Activated naive CD8-positive, alpha-beta T cell (primary cell): ENCODE data around the gene ZPR1.
"Not testable (repeated sequence)": the region's sequence is repeated elsewhere in the genome, so short reads cannot be mapped to it uniquely, and the experiment has no call there.

ENCODE experiments used
- H3K27ac Mint-ChIP-seq: one replicate; pipeline ENCODE4 v1.8.0; 2021; ENCODE audit warnings: mixed read lengths
- H3K27me3 Mint-ChIP-seq: one replicate; pipeline ENCODE4 v1.8.0; 2021; ENCODE audit warnings: mixed read lengths
- H3K36me3 Mint-ChIP-seq: one replicate; pipeline ENCODE4 v1.8.0; 2021; ENCODE audit warnings: mixed read lengths
- H3K4me1 Mint-ChIP-seq: one replicate; pipeline ENCODE4 v1.8.0; 2021; ENCODE audit warnings: low read depth, mixed read lengths
- H3K4me3 Mint-ChIP-seq: one replicate; pipeline ENCODE4 v1.8.0; 2021; ENCODE audit warnings: mild to moderate bottlenecking, mixed read lengths
- H3K9me3 Mint-ChIP-seq: one replicate; pipeline ENCODE4 v1.8.0; 2021; ENCODE audit warnings: low read depth, mixed read lengths

ZPR1 gene

DNA sequence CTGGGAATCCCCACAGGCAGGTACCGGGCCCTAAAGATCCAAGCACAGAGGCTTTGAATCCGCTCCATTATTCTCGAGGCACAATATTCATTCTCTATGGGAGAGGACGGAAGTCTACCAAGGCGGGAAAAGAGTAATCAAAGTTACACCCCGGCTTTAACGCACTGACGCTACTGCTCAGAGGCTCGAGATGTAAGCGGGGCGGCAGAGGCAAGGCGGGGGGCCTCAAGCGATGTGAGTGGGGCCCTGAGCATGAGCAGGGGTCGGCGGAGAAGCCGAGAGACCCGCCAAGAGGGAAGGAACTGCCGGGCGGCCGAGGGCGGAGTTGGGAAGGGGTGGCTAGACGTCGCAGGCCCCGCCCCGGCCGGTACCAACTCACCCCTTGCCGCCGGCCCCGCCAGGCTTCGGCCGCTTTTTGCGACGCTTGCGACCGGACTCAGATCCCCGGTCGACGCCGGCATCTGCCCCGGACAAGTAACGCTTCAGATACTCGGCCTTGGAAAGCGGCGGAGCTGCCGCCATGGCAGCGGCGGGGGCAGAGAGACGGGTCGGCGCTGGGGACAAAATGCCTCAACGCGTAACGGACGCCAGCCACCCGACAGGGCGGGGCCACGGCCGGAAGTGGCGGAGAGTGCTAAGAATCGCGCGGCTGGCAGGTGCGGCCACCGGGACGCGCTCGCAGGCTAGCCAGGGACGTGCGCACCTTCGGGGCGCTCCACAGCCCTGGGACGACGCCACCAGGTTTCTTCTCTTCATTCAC, 15.2 kb downstream of the ZPR1 start, which contains the start of gene BUD13:
TSS of gene BUD13 (minus strand) at position 545 of the 760 bp plus-strand sequence. CDS start at position 522, 23 bp downstream.
- Mint-ChIP-seq H3K4me3 (peak within 1 kb of the TSS; percentile 100), H3K27ac (peak within 1 kb of the TSS; percentile 99), H3K27me3 (no peaks in the 10 kb centered on the region), H3K36me3 (peaks cover 11% of the 10 kb centered on the region), H3K9me3 (no peaks in the 10 kb centered on the region), H3K4me1 (peaks cover 50% of the 10 kb centered on the region)

DNA sequence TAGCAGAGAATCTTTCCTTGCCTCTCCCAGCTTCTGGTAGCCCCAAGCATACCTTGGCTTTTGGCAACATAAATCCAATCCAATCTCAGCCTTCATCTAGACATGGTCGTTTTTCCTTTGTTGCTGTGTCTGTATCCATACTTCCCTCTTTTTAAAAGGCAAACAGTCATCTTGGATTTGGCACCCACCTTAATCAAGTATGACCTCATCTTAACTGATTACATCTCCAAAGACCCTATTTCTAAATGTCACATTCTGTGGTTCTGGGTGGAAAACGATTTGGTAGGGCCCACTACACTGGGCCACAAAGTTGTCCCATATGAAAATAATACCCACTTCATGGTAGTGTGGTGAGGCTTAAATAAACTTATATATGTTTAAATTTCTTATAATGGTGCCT, 15.9 kb downstream of the ZPR1 start:
- Mint-ChIP-seq H3K27me3 (no peaks in the 10 kb centered on the region), H3K4me3 (peak overlapping the region; percentile 100), H3K9me3 (no peaks in the 10 kb centered on the region), H3K4me1 (peaks cover 47% of the 10 kb centered on the region), H3K27ac (peak overlapping the region; percentile 99), H3K36me3 (peaks cover 9% of the 10 kb centered on the region)

- H3K4me3 Mint-ChIP-seq, result no peak overlapping the region
- peaks cover 15% of the 10 kb centered on the region for H3K36me3 Mint-ChIP-seq
- H3K27me3 Mint-ChIP-seq, result no peaks in the 10 kb centered on the region
- H3K9me3 Mint-ChIP-seq, result no peaks in the 10 kb centered on the region
- H3K27ac Mint-ChIP-seq, result no peak overlapping the region
- peaks cover 2% of the 10 kb centered on the region for H3K4me1 Mint-ChIP-seq
Measured at GRCh38 chr11:116762132-116762531, 25.7 kb downstream of the ZPR1 start.

DNA sequence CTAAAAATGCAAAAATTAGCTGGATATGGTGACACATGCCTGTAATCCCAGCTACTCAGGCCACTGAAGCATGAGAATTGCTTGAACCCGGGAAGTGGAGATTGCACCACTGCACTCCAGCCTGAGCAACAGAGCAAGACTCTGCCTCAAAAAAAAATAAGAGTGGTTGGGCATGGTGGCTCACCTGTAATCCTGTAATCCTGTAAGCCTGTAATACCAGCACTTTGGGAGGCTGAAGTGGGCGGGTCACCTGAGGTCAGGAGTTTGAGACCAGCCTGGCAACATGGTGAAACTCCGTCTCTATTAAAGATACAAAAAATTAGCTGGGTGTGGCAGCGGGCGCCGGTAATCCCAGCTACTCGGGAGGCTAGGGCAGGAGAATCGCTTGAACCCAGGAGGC, 31.8 kb downstream of the ZPR1 start:
- H3K4me3 Mint-ChIP-seq, H3K27ac Mint-ChIP-seq, H3K4me1 Mint-ChIP-seq, H3K9me3 Mint-ChIP-seq, H3K27me3 Mint-ChIP-seq: not testable (repeated sequence)
- H3K36me3 Mint-ChIP-seq, result peaks cover 22% of the 10 kb centered on the region

- Mint-ChIP-seq H3K27me3 (no peaks in the 10 kb centered on the region), H3K9me3 (no peaks in the 10 kb centered on the region), H3K36me3 (peaks cover 7% of the 10 kb centered on the region), H3K4me3 (no peak overlapping the region), H3K27ac (no peak overlapping the region), H3K4me1 (no peaks in the 10 kb centered on the region)
Measured at GRCh38 chr11:116750070-116750718, 37.6 kb downstream of the ZPR1 start.

- no peak overlapping the region for H3K4me3 Mint-ChIP-seq
- peaks cover 4% of the 10 kb centered on the region for H3K4me1 Mint-ChIP-seq
- H3K27ac Mint-ChIP-seq, result no peak overlapping the region
- H3K9me3 Mint-ChIP-seq, result no peaks in the 10 kb centered on the region
- H3K36me3 Mint-ChIP-seq, result peaks cover 3% of the 10 kb centered on the region
- no peaks in the 10 kb centered on the region for H3K27me3 Mint-ChIP-seq
Measured at GRCh38 chr11:116742104-116742503, 45.7 kb downstream of the ZPR1 start.

DNA sequence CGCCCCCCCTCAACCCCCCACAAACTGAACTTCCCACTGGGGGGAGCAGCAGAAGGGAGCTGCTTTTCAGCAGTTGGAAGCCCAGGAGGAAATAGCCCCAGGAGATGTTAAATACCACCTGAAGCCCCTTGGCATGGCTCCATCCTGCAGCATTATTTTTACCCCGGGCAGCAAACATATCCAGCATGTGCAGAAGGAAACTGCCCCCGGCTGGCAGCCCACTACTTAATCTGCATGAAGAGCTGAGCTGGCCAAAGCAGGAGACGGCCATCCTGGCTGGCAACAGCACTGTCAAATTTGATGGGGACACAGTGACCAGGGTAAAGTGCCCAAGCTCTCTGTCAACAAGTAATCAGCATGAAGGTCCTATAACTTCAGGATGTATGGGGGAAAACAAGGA, 47.1 kb downstream of the ZPR1 start:
- H3K4me3 Mint-ChIP-seq, result no peak overlapping the region
- no peaks in the 10 kb centered on the region for H3K27me3 Mint-ChIP-seq
- no peaks in the 10 kb centered on the region for H3K9me3 Mint-ChIP-seq
- H3K27ac Mint-ChIP-seq, result no peak overlapping the region
- no peaks in the 10 kb centered on the region for H3K36me3 Mint-ChIP-seq
- H3K4me1 Mint-ChIP-seq, result peaks cover 4% of the 10 kb centered on the region

DNA sequence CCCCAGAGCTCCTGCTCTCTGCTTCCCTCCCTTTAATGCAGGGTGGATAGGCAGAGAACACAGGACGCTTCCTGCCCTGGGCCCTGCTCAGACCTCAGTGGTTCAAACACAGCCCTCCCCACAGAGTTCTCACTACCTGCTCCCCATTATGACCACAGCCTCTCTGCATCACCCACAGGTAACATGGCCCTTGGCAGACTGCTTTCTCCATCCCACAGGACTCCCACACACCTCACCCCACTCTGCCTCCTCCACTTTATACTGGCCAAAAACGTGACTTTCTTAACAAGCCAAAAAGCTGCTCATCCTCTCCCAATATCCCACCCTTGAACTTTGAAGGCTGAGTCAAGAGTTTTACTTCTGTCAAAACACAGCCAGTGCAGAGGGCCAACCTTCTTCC, 48.8 kb downstream of the ZPR1 start:
- Mint-ChIP-seq H3K27me3 (no peaks in the 10 kb centered on the region), H3K27ac (no peak overlapping the region), H3K4me3 (no peak overlapping the region), H3K4me1 (peaks cover 6% of the 10 kb centered on the region), H3K36me3 (no peaks in the 10 kb centered on the region), H3K9me3 (no peaks in the 10 kb centered on the region)

DNA sequence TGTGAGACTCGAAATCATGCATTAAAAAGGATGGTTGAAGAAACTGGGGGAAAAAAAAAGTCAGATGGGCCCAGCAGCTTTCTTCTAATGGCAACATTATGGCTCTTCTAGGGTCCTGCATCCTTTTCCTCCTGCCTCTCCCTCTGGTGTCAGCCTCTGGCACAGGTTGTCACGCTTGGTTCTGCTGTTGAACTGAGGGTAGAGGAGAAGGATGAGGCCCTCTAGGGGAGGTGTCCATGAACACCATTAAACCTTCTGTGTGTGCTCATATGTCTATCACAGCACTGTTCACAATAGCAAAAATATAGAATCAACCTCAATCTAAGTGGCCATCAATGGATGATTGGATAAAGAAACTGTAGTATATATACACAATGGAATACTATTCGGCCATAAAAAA, 51.1 kb downstream of the ZPR1 start:
- H3K4me3 Mint-ChIP-seq, result no peak overlapping the region
- peaks cover 9% of the 10 kb centered on the region for H3K4me1 Mint-ChIP-seq
- H3K36me3 Mint-ChIP-seq, result no peaks in the 10 kb centered on the region
- H3K27ac Mint-ChIP-seq, result no peak overlapping the region
- H3K27me3 Mint-ChIP-seq, result no peaks in the 10 kb centered on the region
- no peaks in the 10 kb centered on the region for H3K9me3 Mint-ChIP-seq

DNA sequence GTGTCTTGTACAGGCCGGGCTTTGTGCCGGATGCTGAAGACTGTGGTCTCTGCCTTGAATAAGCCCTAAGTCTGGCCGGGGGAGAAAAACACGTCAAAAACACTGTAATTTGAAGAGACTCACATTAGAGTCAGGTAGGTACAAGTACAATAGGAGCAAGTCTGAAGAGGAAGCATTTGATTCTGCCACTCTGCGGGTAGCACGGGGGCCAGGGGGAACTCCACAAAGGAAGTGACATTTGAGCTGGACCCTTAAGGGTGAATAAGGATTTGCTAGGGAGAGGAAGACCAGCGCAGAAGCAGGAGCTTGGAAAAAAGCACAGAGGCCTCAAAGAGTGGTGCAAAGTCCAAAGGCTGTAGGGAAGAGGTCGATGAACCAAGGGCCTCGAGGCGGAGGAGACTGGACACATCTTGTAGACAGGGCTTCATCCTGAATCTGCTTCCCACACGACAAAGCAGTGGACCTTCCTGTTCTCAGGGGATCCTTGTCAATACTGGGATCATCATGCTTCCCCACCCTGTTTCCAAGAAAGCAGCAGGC, 53.8 kb downstream of the ZPR1 start:
- Mint-ChIP-seq H3K27ac (no peak overlapping the region), H3K27me3 (no peaks in the 10 kb centered on the region), H3K36me3 (no peaks in the 10 kb centered on the region), H3K4me3 (no peak overlapping the region), H3K4me1 (peaks cover 8% of the 10 kb centered on the region), H3K9me3 (no peaks in the 10 kb centered on the region)

DNA sequence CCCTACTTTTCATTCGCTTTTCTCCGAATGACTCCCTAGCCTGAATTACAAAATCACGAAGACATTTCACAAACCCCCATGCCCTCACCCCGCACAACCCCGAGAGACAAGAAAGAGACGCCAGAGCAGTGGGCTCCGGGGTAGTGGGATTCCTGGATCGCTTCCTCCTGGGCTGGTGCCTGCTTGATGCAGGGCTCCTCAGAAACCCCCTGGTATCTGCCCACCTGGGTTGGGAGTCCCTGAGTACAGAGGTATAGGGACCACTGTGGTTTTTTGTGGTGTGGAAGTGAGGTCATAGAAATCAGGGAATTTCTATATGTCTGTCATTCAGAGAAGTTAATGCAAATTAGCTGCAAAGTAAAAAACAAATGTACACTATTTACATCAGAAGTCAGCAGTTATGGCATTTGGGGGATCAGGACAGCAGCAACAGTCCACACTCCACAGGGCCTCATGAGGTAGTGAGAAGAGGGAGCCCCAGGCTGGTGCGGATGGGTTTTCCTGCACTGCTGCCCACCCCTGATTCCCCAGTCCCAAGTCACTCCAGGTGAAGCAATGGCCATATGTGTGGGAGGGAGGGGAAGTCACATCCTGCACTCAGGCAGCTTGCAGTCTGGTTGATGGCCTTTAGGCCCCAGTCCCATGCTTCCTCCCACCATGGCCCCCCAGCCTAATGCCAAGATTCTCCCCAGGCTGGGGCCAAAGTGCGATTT, 54.6 kb downstream of the ZPR1 start:
- Mint-ChIP-seq H3K9me3 (no peaks in the 10 kb centered on the region), H3K4me1 (peaks cover 8% of the 10 kb centered on the region), H3K36me3 (no peaks in the 10 kb centered on the region), H3K27me3 (no peaks in the 10 kb centered on the region), H3K27ac (no peak overlapping the region), H3K4me3 (no peak overlapping the region)

DNA sequence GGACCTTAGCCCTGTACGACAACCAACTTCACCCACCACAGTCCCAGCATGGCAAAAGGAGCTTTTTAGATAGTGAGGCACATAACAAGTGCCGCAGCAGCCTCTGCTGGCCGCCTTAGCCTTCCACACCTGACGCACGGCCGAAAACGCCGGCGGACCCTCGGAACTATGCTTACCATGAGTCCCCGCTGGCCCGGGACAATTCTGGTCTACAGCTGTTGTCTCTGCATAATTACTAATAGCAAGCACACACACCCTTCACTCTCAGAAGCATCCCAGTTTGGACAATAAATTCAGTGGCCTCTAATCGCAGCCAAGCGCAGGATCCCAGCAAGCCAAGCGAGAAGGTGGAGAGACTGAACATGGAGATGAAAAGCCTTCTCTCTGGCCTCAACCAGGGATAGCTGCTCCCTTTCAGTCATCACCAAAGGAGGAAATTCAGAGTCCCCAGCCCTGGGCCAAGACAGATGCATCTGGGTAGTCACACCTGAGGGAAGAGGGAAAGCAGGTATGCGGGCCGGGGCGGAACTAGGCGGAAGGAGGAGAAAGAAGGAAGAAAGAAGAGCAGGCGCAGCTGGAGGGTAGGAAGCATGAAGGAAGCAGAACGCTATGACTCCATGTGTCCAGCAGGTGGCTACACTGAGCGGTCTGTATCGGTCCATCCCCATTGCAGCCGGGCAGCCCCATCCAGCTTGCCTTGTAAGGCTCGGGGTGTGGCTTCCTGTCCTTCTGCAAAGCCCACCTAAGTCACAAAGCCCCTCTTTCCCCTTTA, 55.4 kb downstream of the ZPR1 start:
- Mint-ChIP-seq H3K36me3 (no peaks in the 10 kb centered on the region), H3K9me3 (no peaks in the 10 kb centered on the region), H3K4me3 (no peak overlapping the region), H3K4me1 (peaks cover 8% of the 10 kb centered on the region), H3K27ac (no peak overlapping the region), H3K27me3 (no peaks in the 10 kb centered on the region)

GRCh38 chr11:116731821-116732220, 56.0 kb downstream of the ZPR1 start:
- no peaks in the 10 kb centered on the region for H3K27me3 Mint-ChIP-seq
- peaks cover 8% of the 10 kb centered on the region for H3K4me1 Mint-ChIP-seq
- no peak overlapping the region for H3K27ac Mint-ChIP-seq
- H3K4me3 Mint-ChIP-seq, result no peak overlapping the region
- H3K36me3 Mint-ChIP-seq, result no peaks in the 10 kb centered on the region
- H3K9me3 Mint-ChIP-seq, result no peaks in the 10 kb centered on the region

GRCh38 chr11:116731097-116731761, 56.6 kb downstream of the ZPR1 start:
- no peaks in the 10 kb centered on the region for H3K36me3 Mint-ChIP-seq
- peaks cover 8% of the 10 kb centered on the region for H3K4me1 Mint-ChIP-seq
- no peak overlapping the region for H3K27ac Mint-ChIP-seq
- H3K4me3 Mint-ChIP-seq, result no peak overlapping the region
- H3K9me3 Mint-ChIP-seq, result no peaks in the 10 kb centered on the region
- peaks cover 2% of the 10 kb centered on the region for H3K27me3 Mint-ChIP-seq
